Tongue (tissue), 1 donor: Measurements from ENCODE around the gene ATAD3B. TPM values are rescaled to one million over a fixed set of nuclear protein-coding genes. Genes with fewer than 3 reads are reported as not detected.

Source experiments
- total RNA-seq: library from RNA; depleted of rRNA; stranded (reverse); fragments of >200 nt; gene quantifications from one replicate; pipeline ENCODE4 v1.2.3, GENCODE V29; 2014

The ATAD3B gene
- total RNA-seq, 1 donor from 2014 or later, result 10.5 TPM

Other genes starting within 250 kb of the ATAD3B start
- 69.1 TPM for gene SDF4, start 239.8 kb upstream of the ATAD3B start, total RNA-seq
- 16.5 TPM for gene B3GALT6, start 239.5 kb upstream of the ATAD3B start, total RNA-seq
- gene C1QTNF12, start 225.0 kb upstream of the ATAD3B start, total RNA-seq, result 6.3 TPM
- 34.6 TPM for gene UBE2J2, start 197.9 kb upstream of the ATAD3B start, total RNA-seq
- gene SCNN1D, start 191.3 kb upstream of the ATAD3B start, total RNA-seq, result 4.8 TPM
- 73.3 TPM for gene ACAP3, start 163.8 kb upstream of the ATAD3B start, total RNA-seq
- gene PUSL1, start 163.2 kb upstream of the ATAD3B start, total RNA-seq, result 15.1 TPM
- gene INTS11, start 147.1 kb upstream of the ATAD3B start, total RNA-seq, result 61.5 TPM
- gene CPTP, start 147.0 kb upstream of the ATAD3B start, total RNA-seq, result 17.5 TPM
- gene TAS1R3, start 140.5 kb upstream of the ATAD3B start, total RNA-seq, result 1.9 TPM
- 82.8 TPM for gene DVL1, start 122.3 kb upstream of the ATAD3B start, total RNA-seq
- gene MXRA8, start 113.2 kb upstream of the ATAD3B start, total RNA-seq, result 95.3 TPM
- gene AURKAIP1, start 96.6 kb upstream of the ATAD3B start, total RNA-seq, result 75.3 TPM
- gene CCNL2, start 72.4 kb upstream of the ATAD3B start, total RNA-seq, result 174 TPM
- 101 TPM for gene MRPL20, start 64.5 kb upstream of the ATAD3B start, total RNA-seq
- 13.4 TPM for gene ANKRD65, start 50.5 kb upstream of the ATAD3B start, total RNA-seq
- gene VWA1, start 36.1 kb upstream of the ATAD3B start, total RNA-seq, result 39.3 TPM
- 1.3 TPM for gene ATAD3C, start 22.1 kb upstream of the ATAD3B start, total RNA-seq
- 21.3 TPM for gene ATAD3A, start 40.4 kb downstream of the ATAD3B start, total RNA-seq
- 2.4 TPM for gene TMEM240, start 68.9 kb downstream of the ATAD3B start, total RNA-seq
- 55.7 TPM for gene SSU72, start 103.1 kb downstream of the ATAD3B start, total RNA-seq
- 1.0 TPM for gene FNDC10, start 128.4 kb downstream of the ATAD3B start, total RNA-seq
- 79.5 TPM for gene MIB2, start 143.7 kb downstream of the ATAD3B start, total RNA-seq
- 18.1 TPM for gene MMP23B, start 160.4 kb downstream of the ATAD3B start, total RNA-seq
- 12.2 TPM for gene CDK11B, start 187.2 kb downstream of the ATAD3B start, total RNA-seq
- 36.9 TPM for gene SLC35E2B, start 221.0 kb downstream of the ATAD3B start, total RNA-seq